HG03575 (cell line): Measurements from ENCODE around the gene ICAM5.
"Not testable (repeated sequence)": the region's sequence is repeated elsewhere in the genome, so short reads cannot be mapped to it uniquely, and the experiment has no call there.

Experiments
- ATAC-seq: cut with Tn5 transposase; IDR thresholded peaks from one replicate; pipeline ENCODE4 v1.9.1; 2021; ENCODE audit not compliant: unreplicated experiment, insufficient number of reproducible peaks, low FRiP score; ENCODE audit errors: extremely low read depth

ICAM5 gene

GRCh38 chr19:10334588-10335351 lies 45.0 kb downstream of the ICAM5 start:
- no peak for ATAC-seq

- ATAC-seq = no peak
Observed at GRCh38 chr19:10335352-10335985, 45.7 kb downstream of the ICAM5 start.

GRCh38 chr19:10336725-10337124 lies 47.0 kb downstream of the ICAM5 start:
- ATAC-seq = not testable (repeated sequence)

- ATAC-seq = no peak
Observed at GRCh38 chr19:10338940-10339339, 49.2 kb downstream of the ICAM5 start.

GRCh38 chr19:10339380-10339960 lies 49.7 kb downstream of the ICAM5 start, which contains the start of gene ICAM3:
Gene ICAM3, minus strand, starts transcription at chr19:10339624. Its CDS starts 10 bp downstream, at chr19:10339614.
- no peak for ATAC-seq

- no peak for ATAC-seq
Observed at GRCh38 chr19:10339977-10340376, 50.2 kb downstream of the ICAM5 start.

GRCh38 chr19:10343495-10343894 lies 53.7 kb downstream of the ICAM5 start:
- ATAC-seq = no peak

- no peak for ATAC-seq
Observed at GRCh38 chr19:10344780-10345179, 55.0 kb downstream of the ICAM5 start.
